Colonic mucosa (tissue), 4 donors: ENCODE measurements around the gene CNN1. TPM values are rescaled to one million over a fixed set of nuclear protein-coding genes. Genes with fewer than 3 reads are reported as not detected.

ENCODE experiments used
- DNase-seq: peaks from one replicate; pipeline ENCODE4 v3.0.0-alpha.2; 2020
- H3K27ac ChIP-seq: fragments of 200-600 bp; one replicate; pipeline ENCODE4 v1.8.0; 2021
- H3K27me3 ChIP-seq: fragments of 200-600 bp; one replicate; pipeline ENCODE4 v1.8.0; 2021
- H3K36me3 ChIP-seq: fragments of 200-600 bp; one replicate; pipeline ENCODE4 v1.8.0; 2021
- H3K4me1 ChIP-seq: fragments of 200-600 bp; one replicate; pipeline ENCODE4 v1.8.0; 2021; ENCODE audit warnings: mild to moderate bottlenecking
- H3K4me3 ChIP-seq: fragments of 200-600 bp; one replicate; pipeline ENCODE4 v1.8.0; 2021
- H3K9ac ChIP-seq, 2 donors: one replicate each; pipeline ENCODE4 v1.7.0; 2013; ENCODE audit warnings: control low read depth in 2 of 2, low read depth in 2 of 2, low read length in 2 of 2
- H3K9me3 ChIP-seq: fragments of 200-600 bp; one replicate; pipeline ENCODE4 v1.8.0; 2021
- intact Hi-C: fragments of 100-400 bp; cut with DNase I; formaldehyde crosslinking; loops from one replicate; pipeline ENCODE4 v1.14.1; 2022
- total RNA-seq, 2 donors: library from RNA; stranded (reverse); fragmentation: NEBNext Ultra II Directional in 1 of 2; extraction: Animal tissue kit (Norgen Biotek cat#: 25700) in 1 of 2; gene quantifications; one replicate each; pipeline ENCODE4 v1.2.1, GENCODE V29; 2021
- TF ChIP-seq, protein P1 (sequence below): fragments of 200-600 bp; IDR thresholded peaks from one replicate; pipeline ENCODE4 v1.8.0; 2022; ENCODE audit warnings: antibody characterized with exemption, mild to moderate bottlenecking
- donor health status: healthy.
- donor health status: DM: no; HTN: no; CAD: no.
- donor health status: DM: no; HTN: no; CAD: no.

Gene CNN1
- total RNA-seq, 2 donors from 2014 or later: 10.7 to 354 TPM

DNA sequence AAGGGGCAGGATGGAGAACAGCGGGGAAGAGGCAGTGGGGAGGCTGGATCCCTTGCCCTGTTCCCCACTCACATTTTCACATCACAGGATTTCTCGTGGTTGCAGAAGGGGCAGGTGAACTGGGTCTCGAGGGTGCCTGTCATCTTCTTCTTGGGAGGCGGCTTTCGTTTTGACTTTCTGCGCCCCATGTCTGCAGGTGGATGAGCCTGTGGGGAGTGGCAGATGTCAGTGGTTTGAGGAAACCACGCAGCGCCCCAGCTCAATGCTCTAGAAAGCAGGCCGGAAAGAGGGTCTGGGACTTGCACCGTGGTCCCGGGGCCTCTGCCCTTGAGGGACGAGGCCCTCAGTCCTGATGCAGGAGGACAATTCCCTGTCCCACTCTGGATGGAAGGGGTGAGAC is 15.5 kb downstream of the CNN1 start:
- no peak for DNase-seq
- TF ChIP-seq, protein P1, sequence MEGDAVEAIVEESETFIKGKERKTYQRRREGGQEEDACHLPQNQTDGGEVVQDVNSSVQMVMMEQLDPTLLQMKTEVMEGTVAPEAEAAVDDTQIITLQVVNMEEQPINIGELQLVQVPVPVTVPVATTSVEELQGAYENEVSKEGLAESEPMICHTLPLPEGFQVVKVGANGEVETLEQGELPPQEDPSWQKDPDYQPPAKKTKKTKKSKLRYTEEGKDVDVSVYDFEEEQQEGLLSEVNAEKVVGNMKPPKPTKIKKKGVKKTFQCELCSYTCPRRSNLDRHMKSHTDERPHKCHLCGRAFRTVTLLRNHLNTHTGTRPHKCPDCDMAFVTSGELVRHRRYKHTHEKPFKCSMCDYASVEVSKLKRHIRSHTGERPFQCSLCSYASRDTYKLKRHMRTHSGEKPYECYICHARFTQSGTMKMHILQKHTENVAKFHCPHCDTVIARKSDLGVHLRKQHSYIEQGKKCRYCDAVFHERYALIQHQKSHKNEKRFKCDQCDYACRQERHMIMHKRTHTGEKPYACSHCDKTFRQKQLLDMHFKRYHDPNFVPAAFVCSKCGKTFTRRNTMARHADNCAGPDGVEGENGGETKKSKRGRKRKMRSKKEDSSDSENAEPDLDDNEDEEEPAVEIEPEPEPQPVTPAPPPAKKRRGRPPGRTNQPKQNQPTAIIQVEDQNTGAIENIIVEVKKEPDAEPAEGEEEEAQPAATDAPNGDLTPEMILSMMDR: no peak
- no peak overlapping the region for H3K9ac ChIP-seq
- intact Hi-C loops: no loop called here
- H3K27ac ChIP-seq: no peak overlapping the region
- H3K4me3 ChIP-seq: no peak overlapping the region
- no peaks in the 10 kb centered on the region for H3K27me3 ChIP-seq
- no peaks in the 10 kb centered on the region for H3K9me3 ChIP-seq
- H3K36me3 ChIP-seq: no peaks in the 10 kb centered on the region
- peaks cover 7% of the 10 kb centered on the region for H3K4me1 ChIP-seq

DNA sequence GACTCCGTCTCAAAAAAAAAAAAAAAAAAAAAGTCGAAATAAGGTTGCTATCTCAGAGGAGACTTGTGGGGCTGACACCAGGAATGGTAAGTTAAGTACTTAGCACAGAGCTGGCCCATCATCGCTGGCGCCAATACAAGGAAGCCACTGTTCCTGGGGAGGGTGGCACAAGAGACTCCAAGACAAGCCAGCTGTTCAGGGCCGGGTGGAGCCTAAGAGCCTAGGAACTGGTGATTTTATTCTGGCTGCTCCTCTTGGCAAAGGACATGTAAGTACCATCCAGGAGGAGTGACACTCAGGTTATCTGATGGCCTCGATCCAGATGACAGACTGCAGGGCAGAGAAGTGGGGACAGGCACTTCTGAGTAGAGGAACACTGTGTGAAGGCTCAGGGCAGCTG is 16.6 kb downstream of the CNN1 start:
- intact Hi-C loops: no loop called here
- no peaks in the 10 kb centered on the region for H3K27me3 ChIP-seq
- H3K9ac ChIP-seq: no peak overlapping the region
- H3K4me3 ChIP-seq: no peak overlapping the region
- no peak overlapping the region for H3K27ac ChIP-seq
- TF ChIP-seq, protein P1: no peak
- H3K9me3 ChIP-seq: no peaks in the 10 kb centered on the region
- peaks cover 7% of the 10 kb centered on the region for H3K4me1 ChIP-seq
- no peak for DNase-seq
- H3K36me3 ChIP-seq: no peaks in the 10 kb centered on the region

DNA sequence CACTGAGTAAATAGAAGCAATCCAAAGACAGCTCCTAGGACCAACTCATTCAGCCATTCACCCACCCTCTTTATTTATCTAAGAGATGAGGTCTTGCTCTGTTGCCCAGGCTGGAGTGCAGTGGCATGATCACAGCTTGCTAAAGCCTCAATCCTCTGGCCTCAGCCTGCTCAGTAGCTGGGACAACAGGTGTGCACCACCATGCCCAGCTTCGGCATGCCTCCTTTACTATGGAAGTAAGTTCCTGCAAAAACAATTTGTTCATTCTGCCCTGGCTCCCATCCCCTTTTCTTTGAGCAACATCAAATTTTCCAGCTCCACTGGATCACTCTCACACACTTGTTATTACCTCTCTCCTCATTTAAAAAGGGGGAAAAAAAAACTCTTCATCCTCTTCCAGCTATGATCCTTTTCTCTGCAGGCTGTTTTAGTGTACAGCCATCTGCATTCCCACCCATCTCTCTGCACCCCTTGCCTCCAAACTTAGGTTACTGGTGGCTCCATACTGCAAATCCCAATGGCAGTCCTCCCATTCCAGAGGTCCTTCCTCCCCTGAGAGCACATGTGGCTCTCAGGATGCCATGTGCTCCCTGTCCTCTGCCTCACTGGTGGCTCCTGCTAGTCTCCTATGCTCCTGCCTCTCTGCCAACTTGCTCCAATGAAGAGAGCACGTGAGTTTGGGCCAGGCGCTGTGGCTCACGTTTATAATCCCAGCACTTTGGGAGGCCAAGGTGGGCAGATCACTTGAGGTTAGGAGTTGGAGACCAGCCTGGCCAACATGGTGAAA is 18.2 kb downstream of the CNN1 start:
- TF ChIP-seq, protein P1: no peak
- Histone ChIP-seq H3K9ac (peak overlapping the region in 1 of 2 donors; percentile 18), H3K27ac (no peak overlapping the region), H3K36me3 (no peaks in the 10 kb centered on the region), H3K4me1 (peaks cover 7% of the 10 kb centered on the region), H3K4me3 (no peak overlapping the region), H3K9me3 (no peaks in the 10 kb centered on the region), H3K27me3 (no peaks in the 10 kb centered on the region)
- intact Hi-C loops: no loop called here
- no peak for DNase-seq

DNA sequence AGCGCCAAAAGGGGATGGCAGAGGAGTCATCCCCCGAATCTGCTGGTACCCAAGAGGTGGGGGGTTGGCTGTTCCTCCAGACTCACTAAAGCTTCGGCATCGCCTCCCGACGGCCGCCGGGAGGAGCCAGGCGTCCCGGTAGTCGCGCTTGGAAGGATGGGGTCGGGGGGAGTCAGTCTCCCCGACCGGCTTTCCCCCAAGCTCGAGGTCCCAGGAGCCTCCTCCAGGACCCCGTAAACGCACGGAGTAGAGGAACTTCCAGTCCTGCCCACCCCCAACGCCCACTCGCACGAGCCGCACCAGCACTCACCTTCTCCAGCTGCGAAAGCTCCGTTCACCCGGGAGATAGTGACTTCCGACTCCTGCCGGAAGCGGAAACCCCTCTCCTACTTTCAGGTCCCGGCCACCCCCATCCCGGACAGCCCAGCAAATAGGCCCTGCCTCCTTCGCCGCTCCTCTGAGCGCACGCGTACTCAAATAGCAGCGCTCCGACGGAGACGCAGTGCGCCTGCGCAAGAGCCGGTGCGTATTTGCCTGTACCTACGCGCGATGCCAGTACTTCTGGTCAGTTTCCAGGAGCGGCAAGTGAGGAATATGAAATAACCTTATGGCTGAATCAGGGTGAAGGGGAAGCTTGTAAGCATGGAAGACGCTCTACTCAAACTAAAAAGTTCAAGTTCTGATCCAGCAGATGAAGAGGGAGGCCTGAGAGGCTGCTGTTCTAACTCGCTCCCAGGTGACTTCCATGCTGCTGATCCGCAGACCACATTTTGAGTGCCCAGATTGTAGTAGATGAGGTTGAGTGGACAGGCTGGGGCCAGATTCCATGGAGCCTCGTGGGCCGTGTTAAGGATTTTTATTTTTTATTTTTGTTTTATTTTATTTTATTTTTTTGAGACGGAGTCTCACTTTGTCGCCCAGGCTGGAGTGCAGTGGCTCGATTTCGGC is 20.5 kb downstream of the CNN1 start, which contains the start of gene ELOF1:
TSS of gene ELOF1 (minus strand) at position 350 of the 948 bp plus-strand sequence. CDS start 4,883 bp downstream, outside the sequence.
- Histone ChIP-seq H3K9me3 (no peaks in the 10 kb centered on the region), H3K27ac (peak within 1 kb of the TSS; percentile 82), H3K36me3 (no peaks in the 10 kb centered on the region), H3K27me3 (no peaks in the 10 kb centered on the region), H3K9ac (peak within 1 kb of the TSS; percentile 77 to 91), H3K4me3 (peak within 1 kb of the TSS; percentile 86), H3K4me1 (peaks cover 7% of the 10 kb centered on the region)
- intact Hi-C loops: no loop called here
- DNase-seq: peak; percentile 98
- TF ChIP-seq, protein P1: no peak

DNA sequence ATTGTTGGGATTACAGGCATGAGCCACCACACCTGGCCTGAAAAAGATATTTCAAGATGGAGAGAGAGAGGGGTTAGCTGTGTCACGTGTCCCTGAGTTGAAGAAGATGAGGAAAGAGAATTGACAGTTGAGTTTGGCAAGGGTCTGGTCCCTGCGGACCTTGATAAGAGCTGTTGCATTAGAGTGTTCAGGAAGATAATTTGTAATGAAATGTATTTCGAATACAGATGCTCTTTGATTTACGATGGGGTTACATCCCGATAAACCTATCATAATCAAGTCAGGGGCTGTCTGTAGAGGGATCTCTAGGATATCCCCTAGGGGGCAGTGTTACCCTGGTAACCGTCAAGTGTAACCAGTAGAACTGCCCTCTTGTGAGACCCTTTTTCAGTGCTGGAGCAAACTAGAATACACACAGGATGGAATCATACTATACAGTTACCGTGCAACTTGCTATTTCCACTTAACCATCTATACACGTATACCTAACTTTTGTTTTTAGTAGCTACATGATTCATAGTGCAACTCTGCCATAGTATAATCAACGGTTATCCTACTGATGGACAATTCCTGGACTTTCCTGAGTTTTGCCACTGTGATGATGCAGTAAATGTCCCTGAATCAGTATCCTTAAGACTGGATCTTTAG is 21.9 kb downstream of the CNN1 start:
- no peaks in the 10 kb centered on the region for H3K27me3 ChIP-seq
- H3K9me3 ChIP-seq: no peaks in the 10 kb centered on the region
- H3K4me3 ChIP-seq: no peak overlapping the region
- DNase-seq: peak; percentile 72
- TF ChIP-seq, protein P1: peak; percentile 49
- no peaks in the 10 kb centered on the region for H3K36me3 ChIP-seq
- H3K9ac ChIP-seq: no peak overlapping the region
- peaks cover 7% of the 10 kb centered on the region for H3K4me1 ChIP-seq
- H3K27ac ChIP-seq: no peak overlapping the region
- intact Hi-C loops: no loop called here
